NCI-H187 treated with DMSO at 0.1 percent for 48 hours (cell line): ENCODE results near the gene PHKB.
"Not testable (repeated sequence)": the region's sequence is repeated elsewhere in the genome, so short reads cannot be mapped to it uniquely, and the experiment has no call there.

Experiments
- DNase-seq: peaks from one replicate; lab custom pipeline; 2025; lab: John Stamatoyannopoulos, UW

PHKB gene

DNA sequence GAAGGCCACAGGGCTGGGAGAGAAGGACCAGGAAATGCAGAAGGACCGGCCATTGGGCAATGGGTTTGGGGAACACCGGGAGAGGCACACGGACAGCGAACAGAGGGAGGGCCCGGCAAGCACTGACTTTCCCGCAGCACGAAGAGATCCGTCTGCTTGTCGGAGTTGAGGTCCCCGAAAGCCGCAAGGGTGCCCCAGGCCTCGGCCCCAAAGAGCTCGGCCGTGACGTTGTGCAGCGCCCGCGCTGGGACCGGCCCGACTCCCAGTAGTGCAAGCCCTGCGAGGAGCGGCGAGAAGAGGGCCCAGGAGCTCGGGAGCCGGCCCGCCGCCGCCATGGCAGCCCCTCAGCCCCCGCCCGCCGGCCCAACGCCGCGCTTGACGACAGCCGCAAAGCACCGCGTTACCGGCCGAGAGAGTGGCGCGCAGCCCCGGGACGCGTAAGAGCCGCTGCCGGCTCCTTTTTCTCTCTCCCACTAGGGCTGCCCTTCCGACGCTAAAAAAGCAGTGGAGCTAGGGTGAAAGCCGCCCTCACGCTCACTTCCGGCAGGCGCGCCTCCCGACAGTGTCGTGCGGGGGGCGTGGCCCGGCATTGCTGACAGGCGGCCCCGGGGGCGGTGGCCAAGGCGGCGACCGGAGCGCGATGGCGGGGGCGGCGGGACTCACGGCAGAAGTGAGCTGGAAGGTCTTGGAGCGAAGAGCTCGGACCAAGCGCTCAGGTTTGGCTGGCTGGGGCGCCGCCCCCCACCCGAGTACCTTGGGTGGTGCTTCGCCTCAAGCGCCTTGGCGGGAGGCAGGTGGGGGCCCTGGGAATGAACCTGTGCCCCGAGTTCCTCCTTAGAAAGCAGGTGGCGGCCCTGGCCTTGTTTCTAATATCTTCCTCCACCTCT is at the start of gene PHKB, which contains the start of gene ITFG1:
PHKB (plus strand) TSS at position 621 of the 887 bp plus-strand sequence; CDS start at position 641, 20 bp downstream.
ITFG1 (minus strand) TSS at position 353 of the 887 bp plus-strand sequence; CDS start at position 335, 18 bp downstream.
- DNase-seq = no peak

DNA sequence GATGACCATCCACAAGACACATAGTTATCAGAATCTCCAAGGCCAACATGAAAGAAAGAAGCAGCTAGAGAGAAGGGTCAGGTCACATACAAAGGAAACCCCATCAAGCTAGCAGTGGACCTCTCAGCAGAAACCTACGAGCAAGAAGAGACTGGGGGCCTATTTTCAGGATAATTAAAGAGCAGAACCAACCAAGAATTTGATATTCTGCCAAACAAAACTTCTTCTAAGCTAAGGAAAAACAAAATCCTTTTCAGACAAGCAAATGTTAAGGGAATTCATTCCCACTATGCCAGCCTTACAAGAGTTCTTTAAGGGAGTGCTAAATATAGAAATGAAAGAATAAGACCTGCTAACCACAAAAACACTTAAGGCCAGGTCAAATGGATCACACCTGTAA is 48.1 kb upstream of the PHKB start:
- no peak for DNase-seq

DNA sequence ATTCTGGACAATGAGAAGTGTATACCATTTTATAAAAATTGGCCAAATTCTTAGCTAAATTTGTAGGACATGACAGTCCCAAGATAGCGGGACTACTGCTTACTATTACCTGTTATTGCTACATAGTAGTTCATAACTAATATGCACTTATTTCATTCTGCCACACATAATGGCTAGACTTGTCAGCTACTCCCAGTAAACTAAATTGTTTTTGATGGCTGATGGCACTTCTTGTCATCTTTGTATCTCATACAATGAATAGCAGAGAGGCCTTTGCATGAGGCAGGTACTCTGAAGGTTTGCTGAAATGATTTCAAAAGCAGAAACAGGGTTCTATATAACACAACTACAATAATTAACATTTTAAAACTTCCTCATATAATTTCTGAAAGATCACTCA is 44.3 kb upstream of the PHKB start:
- DNase-seq = no peak

DNA sequence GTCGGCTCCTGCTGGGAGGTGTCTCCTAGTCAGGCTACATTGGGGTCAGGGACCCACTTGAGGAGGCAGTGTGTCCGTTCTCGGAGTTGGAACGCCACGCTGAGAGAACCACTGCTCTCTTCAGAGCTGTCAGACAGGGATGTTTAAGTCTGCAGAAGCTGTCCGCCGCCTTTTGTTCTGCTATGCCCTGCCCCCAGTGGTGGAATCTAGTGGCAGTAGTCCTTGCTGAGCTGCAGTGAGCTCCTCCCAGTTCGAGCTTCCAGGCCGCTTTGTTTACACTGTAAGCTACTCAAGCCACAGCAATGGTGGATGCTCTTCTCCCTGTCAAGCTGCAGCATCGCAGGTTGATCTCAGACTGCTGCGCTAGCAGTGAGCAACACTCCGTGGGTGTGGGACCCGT is 36.3 kb upstream of the PHKB start:
- no peak for DNase-seq

DNA sequence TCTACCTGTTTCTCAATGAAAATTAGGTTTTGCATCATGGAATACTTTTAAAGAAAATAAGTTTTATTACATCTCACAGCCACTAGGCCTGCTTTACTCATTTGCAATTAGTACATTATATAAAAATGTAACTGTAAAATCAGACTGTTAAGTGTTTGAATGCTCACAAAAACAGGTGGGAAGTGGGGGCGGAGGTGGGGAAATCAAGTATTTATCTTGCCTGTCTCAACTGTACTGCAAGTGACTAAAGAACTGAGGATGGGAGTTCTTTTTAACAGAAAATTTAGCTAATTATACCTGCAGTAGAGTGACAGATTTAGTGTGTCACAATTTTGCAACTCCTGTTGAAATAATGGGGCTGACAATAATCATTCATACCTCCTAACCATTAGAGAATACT is 34.3 kb upstream of the PHKB start:
- no peak for DNase-seq

DNA sequence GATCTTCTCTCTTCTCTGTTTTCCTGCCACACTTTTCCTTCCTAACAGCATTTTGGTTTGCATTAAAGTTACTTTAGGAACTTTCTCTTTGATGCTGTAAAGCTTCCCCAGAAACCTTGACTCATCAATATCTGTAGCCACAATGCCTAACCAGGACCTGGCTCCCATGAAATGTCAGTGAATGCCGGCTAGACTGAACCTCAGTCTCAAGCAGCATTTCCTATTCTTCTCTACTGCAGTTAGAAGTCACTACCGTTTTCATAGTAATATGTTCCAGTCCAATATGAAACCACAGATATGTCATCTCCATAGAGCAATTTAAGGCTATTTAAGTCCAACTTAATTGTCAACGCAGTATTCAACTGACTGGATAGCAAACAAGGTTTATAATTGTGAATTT is 29.2 kb upstream of the PHKB start:
- no peak for DNase-seq

DNA sequence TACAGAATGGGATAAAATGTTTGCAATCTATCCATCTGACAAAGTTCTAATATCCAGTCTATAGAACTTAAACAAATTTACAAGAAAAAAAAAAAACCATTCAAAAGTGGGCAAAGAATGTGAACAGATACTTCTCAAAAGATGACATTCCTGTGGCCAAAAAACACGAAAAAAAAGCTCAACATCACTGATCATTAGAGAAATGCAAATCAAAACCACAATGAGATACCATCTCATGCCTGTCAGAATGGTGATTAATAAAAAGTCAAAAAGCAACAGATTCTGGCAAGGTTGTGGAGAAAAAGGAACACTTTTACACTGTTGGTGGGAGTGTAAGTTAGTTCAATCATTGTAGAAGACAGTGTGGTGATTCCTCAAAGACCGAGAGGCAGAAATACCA is 26.9 kb upstream of the PHKB start:
- not testable (repeated sequence) for DNase-seq

DNA sequence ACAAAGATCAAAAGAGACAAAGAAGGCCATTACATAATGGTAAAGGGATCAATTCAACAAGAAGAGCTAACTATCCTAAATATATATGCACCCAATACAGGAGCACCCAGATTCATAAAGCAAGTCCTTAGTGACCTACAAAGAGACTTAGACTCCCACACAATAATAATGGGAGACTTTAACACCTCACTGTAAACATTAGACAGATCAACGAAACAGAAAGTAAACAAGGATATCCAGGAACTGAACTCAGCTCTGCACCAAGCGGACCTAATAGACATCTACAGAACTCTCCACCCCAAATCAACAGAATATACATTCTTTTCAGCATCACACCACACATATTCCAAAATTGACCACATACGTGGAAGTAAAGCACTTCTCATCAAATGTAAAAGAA is 21.1 kb upstream of the PHKB start:
- not testable (repeated sequence) for DNase-seq

DNA sequence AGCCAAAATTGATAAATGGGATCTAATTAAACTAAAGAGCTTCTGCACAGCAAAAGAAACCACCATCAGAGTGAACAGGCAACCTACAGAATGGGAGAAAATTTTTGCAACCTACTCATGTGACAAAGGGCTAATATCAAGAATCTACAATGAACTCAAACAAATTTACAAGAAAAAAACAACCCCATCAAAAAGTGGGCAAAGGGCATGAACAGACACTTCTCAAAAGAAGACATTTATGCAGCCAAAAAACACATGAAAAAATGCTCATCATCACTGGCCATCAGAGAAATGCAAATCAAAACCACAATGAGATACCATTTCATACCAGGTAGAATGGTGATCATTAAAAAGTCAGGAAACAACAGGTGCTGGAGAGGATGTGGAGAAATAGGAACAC is 18.2 kb upstream of the PHKB start:
- not testable (repeated sequence) for DNase-seq

DNA sequence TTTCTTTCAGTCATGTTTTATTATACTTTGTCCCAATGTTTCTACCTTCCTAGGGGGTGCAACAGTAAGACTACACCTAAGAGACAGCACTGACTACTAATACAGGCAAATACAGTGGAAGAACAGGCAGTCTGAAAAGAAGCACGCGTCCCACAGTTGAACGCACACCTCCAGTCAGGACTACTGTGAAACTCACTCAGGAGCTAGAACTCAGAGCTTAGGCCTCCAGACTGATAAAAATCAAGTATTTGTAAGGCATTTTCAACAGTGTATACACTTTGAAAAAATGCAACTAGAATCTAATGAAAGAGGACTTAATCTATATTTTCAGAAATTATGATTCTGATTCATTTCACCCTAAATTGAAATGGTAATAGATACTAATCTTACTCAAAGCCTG is 14.7 kb upstream of the PHKB start:
- DNase-seq = no peak

DNA sequence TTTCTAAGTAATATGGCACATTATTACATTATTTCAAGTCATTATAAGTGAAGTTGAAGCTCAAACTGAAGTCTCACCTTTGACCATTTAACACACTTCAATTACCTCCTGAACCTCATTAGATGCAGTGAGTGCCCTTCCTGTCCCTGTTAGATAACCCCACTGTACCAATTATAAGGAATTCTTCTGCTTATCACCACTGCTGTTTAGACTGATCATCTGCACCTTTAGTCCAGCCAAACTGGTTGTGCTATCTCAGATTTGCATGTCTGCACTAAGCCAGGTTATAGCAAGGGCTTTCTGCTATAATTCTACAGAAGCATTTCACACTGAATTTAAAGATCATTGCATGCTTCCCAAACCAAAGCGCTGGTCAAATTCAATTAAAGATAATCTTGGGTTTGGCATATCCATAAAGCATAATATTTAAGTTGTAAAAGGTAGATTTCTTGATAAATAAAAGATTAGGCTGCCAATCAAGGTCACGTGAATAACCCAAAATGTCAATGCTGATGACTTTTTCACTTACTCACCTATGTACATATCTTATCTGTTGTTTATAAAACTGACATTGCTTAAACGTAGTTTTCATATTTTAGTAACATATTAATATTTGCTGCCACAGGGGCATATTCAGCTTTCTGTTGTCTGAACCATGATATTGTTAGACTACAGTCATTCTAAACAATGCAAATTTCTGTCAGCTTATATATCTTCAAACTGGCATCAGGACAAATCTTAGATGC is 12.1 kb upstream of the PHKB start:
- no peak for DNase-seq

DNA sequence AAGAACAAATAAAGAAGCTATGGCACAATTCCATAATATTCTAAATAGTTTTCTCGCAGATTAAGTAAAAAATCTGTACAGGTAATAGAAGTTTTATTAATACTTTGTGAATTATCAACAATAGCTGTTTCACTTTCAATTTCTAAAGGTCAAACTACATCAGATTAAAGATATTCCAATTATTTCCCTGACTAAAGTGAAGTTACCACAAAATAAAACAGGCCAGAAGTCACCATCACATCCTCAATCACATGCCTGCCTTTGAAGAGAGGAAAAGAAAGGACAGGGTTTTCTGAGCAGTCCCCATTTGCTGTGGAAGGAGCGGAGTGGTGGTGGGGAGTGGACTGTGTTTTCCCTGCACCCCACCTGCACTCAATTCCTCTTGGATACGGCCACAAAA is 11.3 kb upstream of the PHKB start:
- DNase-seq = no peak

DNA sequence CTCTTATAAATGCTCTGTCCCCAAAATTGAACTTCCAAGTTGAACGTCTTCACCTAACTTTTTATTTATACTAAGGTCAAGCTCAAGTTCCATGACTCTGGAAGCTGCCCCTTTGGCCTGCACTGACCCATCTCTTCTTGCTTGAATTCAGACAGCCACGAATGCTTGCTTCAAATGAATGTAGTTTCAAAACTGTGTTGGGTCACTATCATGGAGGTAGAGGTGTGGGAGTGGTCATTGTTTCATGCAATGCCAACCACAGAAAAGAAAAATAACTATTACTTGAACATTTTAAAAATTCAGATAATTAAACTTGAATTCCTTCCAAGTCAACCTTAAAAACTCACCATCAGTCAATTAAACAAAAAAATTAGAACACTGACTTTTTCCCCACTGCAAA is 2.8 kb upstream of the PHKB start:
- DNase-seq = no peak

DNA sequence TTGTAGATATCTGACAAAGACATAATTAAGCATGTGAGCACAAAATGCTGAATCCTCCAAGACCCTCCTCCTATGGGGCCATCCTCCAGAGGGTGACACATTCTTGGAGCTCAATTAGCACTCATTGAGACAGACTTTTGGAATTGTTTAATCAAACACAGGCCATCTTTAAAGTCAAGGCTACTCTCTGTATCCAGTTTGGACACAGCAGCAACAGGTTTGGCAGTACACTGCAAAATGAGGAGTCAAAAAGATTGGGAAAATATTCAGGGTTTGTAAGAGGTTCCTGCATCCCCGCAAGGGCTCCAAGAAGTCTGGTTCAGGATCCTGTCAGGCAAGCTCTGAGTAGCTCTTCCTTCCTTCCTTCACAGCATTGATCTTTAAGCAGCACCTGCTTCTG is 1.5 kb upstream of the PHKB start:
- no peak for DNase-seq

DNA sequence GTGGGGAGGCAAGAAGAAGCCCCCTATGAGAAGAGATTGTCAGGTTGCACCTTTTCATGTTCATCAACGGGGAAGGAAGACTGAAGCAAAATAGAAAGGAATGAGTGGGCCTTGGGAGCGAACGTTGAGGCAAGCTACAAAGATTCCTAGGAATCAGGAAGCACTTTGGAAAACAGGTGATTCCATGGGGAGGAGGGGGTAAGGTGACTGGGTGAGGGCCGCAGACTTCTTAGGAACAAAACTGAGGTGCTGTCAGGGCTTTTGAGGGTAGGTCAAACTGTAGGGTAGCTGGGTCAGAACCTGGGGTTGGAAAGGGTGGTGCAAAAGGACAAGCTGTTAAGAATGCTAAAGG is 796 bp upstream of the PHKB start:
- DNase-seq = no peak

DNA sequence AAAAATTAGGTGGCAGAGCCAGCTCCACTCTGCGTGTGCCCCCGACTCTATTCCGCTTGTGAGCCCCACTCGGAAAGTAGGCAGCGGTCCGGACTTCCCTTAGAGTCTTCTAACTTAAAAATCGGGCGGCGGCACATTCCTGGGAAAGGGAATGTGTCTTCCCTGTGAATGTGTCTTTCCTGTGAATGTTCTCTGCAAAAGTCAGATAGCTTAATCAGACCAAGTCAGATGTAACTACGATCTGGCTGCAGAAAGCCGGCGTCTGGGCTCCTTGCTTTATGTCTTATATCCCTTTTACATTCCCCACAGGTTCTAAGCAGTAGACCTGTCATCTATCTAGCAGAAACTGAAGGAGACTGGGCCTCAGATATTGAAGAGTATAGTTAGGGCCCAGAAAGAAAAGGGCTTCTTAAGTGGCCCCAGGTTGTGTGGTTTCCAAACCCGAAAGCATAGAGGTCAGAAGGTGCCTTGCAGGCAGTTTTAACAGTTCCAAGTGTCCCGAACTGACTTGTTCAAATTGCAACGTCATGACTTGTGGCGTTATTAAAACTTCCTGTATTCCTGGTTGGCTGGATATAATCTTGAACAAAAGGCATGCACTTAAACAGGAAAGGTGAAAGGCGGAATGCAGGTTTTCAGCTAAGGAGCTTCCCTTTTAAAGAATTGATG is 601 bp downstream of the PHKB start:
- DNase-seq = no peak

DNA sequence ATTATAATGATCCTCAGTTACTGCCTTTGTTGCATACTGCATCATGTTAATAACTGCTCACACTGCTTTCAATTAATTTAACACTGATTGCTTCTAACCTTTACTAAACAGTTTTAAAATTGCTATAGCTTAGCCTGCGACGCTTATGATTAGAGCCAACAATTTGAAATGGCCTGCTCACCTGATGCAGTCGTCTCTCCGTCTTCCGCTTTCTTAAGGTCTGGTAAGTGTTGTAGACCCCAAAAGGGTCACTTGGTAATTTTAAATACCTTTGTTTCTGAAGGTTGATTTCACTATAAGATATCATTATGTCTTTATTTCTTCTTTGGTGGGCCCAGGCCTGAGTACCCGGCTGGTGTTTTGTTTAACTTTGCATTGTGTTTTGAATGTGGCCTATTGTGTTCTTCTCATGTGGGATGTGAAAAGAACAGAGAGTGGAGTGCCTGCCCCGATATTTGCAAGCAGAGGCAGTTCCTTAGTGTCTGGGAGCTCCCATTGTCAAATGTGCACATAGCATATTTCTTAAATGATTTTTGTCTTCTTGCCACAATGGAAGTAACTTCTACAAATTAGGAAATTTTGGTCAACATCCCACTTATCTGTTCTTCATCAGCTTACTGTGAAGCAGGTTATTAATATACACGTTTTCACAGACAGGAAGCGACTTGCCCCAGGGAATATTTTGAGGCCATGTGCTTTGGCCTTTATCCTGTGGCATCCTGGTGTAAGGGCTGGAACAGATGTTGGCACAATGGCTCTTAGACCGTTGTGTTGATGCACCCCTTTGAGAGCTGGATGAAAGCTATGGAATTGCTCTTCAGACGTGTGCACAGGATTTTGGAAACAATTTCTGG is 2.9 kb downstream of the PHKB start:
- no peak for DNase-seq

DNA sequence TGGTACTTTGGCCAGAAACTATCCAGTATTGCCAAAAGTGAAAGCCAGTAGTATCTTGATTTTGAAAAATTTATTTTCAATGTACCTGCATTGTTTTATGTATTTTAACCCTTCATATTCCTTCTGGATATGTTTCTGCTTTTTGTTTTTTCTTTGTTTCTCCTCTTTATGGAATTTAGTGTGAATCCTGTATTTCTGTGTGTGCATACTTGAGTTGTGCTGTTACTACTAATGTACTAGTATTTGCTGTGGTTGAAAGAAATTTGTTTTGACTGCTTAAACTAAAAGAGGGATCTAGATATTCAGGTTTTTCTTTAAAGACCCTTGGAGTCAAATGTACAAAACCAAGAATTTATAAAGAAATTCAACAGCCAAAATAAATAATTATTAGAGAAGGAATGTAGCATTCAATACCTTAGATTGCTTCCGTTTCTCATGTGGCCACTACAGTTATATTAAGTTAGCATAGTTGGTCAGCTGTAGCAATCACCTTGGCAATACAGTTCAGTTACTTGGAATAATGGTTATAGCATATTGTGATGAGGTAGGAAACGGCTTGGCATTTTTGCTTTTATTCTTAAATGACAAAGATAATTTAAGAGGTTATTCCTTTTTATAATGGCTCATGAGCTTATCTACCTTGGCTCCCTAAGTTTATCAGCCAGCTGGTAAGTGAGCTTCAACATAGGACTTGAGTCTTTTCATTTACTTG is 4.9 kb downstream of the PHKB start:
- DNase-seq = no peak

DNA sequence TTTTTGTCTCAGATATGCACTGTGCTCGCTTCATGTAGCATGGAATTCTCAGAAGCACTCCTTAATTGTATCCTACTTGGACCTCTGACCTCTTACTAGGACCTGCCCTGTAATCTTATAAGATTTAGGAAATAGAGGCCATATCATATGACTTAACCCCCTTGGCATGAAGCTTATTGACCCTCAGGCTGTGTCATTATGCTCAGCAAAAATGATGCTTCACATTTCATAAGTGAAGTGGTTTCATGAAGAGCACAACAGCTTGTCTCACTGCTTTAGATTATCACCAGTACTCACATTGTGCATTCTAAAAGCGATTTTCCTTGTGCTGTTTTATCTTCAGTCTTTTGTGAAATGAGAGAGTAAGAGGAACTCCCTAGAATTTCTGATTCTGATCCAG is 6.4 kb downstream of the PHKB start:
- no peak for DNase-seq

DNA sequence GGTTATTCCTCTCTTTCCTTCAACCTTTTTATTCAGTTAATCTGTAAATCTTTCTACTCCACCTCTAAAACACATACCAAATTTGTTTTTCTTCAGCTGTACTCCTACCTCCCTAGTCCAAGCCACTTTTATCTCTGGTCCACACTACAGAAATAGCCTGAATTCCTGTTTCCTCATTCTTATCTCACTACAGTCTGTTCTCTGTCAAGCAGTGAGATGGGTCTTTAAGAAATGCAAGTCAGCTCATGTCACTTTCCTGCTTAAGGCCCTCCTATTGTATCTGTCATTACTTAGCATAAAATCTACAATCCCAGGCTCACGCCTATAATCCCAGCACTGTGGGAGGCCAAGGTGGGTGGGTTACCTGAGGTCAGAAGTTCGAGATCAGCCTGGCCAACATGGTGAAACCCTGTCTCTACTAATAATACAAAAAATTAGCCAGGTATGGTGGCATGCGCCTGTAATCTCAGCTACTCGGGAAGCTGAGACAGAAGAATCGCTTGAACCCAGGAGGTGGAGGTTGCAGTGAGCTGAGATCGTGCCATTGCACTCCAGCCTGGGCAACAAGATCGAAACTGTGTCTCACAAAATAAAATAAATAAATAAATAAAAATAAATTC is 7.0 kb downstream of the PHKB start:
- DNase-seq = not testable (repeated sequence)

DNA sequence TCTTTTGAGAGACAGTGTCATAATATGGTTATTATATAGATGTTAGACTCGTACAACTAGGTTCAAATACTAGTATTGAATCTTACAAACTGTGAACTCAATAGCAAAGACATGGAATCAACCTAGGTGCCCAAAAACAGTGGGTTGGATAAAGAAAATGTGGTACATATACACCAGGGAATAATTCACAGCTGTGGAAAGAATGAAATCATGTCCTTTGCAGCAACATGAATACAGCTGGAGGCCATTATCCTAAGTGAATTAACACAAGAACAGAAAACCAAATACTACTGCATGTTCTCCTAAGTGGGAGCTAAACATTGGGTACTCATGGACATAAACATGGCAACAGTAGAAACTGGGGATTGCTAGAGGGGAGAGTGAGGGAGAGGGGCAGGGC is 8.1 kb downstream of the PHKB start:
- no peak for DNase-seq
